ENCODE data around the gene JMJD6. TPM values are rescaled to one million over a fixed set of nuclear protein-coding genes. Genes with fewer than 3 reads are reported as not detected.

Gene JMJD6
- polyA plus RNA-seq, 1 donor (not counting 4 experiments of a cell fraction or from before 2014, with no cell fraction given) = 12.0 TPM

DNA sequence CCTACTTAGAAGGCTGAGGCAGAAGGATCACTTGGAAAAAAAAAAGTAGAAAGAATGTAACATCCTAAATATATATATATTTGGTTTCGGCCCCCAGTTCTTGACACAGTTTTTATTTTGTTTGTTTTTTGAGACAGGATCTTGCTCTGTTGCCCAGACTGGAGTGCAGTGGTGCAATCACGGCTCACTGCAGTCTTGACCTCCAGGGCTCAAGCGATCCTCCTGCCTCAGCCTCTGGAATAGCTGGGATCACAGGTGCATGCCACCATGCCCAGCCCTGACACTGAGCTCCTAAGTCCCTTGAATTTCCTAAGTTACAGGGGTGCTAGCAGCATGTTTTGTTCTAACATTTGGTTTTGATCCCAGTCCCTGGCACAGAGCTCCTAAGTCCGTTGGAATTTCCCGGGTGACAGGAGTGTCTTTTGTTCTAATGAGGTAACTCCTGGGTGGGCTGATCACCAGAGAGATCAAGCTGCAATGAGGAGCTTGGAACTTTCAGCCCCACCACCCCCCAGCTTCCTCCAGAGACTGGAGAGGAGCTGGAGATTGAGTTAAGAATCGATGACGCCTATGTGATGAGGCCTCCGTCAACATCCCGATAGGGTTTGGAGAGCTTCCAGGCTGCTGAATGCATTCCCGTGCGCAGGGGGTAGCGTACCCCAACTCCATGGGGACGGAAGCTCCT is 35.7 kb downstream of the JMJD6 start:
- peaks cover 19% of the 10 kb centered on the region for H3K79me2 ChIP-seq (ENCODE audit: control insufficient read depth, insufficient read depth, low read length)
- H3K9me3 ChIP-seq (ENCODE audit: control insufficient read depth, low read depth, low read length) = no peaks in the 10 kb centered on the region
- no peak overlapping the region for H2AFZ ChIP-seq (ENCODE audit: control insufficient read depth, low read length)
- DNase-seq (ENCODE audit: low read depth, low spot score) = no peak
- H3K9ac ChIP-seq (ENCODE audit: control insufficient read depth, extremely low read depth, insufficient read depth, low read length) = no peak overlapping the region
- dilution Hi-C loops (cut with MboI; ENCODE audit: extremely low pct_ligation_motif_present, low sequenced_read_pairs) = no loop called here
- no peak for FAIRE-seq
- H3K4me3 ChIP-seq (ENCODE audit: control insufficient read depth in 2 of 3, extremely low read depth in 1 of 3, insufficient read depth in 2 of 3, low read depth in 1 of 3, low read length in 3 of 3) = no peak overlapping the region
- H4K20me1 ChIP-seq (ENCODE audit: control insufficient read depth, extremely low read depth, insufficient read depth, low read length) = peaks cover 2% of the 10 kb centered on the region
- peaks cover 3 to 9% of the 10 kb centered on the region in 2 experiments for H3K36me3 ChIP-seq (ENCODE audit: control insufficient read depth in 2 of 2, extremely low read depth in 1 of 2, insufficient read depth in 2 of 2, low read length in 2 of 2)
- peaks cover 20% of the 10 kb centered on the region for H3K4me1 ChIP-seq (ENCODE audit: control insufficient read depth, extremely low read depth, insufficient read depth, low read length)
- no peaks in the 10 kb centered on the region for H3K27me3 ChIP-seq (ENCODE audit: control insufficient read depth, extremely low read depth, insufficient read depth, low read length)
- TF ChIP-seq, protein P1, sequence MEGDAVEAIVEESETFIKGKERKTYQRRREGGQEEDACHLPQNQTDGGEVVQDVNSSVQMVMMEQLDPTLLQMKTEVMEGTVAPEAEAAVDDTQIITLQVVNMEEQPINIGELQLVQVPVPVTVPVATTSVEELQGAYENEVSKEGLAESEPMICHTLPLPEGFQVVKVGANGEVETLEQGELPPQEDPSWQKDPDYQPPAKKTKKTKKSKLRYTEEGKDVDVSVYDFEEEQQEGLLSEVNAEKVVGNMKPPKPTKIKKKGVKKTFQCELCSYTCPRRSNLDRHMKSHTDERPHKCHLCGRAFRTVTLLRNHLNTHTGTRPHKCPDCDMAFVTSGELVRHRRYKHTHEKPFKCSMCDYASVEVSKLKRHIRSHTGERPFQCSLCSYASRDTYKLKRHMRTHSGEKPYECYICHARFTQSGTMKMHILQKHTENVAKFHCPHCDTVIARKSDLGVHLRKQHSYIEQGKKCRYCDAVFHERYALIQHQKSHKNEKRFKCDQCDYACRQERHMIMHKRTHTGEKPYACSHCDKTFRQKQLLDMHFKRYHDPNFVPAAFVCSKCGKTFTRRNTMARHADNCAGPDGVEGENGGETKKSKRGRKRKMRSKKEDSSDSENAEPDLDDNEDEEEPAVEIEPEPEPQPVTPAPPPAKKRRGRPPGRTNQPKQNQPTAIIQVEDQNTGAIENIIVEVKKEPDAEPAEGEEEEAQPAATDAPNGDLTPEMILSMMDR (optimal IDR thresholded peaks at IDR 0.05 in 1 of 3, IDR thresholded peaks at IDR 0.05 in 1 of 3, conservative IDR thresholded peaks at IDR 0.05 in 1 of 3; ENCODE audit: extremely low read depth in 1 of 3, insufficient read depth in 2 of 3, low read length in 3 of 3) = no peak
- no peak for TF ChIP-seq EZH2 (IDR thresholded peaks at IDR 0.05; ENCODE audit: low read length)
- H3K4me2 ChIP-seq (ENCODE audit: control insufficient read depth, extremely low read depth, insufficient read depth, low read depth, low read length) = no peak overlapping the region
- H3K27ac ChIP-seq (ENCODE audit: control insufficient read depth, insufficient read depth, low read length) = no peak overlapping the region
- H3K9me1 ChIP-seq (ENCODE audit: control insufficient read depth, extremely low read depth, insufficient read depth, low read length) = peaks cover 2% of the 10 kb centered on the region

DNA sequence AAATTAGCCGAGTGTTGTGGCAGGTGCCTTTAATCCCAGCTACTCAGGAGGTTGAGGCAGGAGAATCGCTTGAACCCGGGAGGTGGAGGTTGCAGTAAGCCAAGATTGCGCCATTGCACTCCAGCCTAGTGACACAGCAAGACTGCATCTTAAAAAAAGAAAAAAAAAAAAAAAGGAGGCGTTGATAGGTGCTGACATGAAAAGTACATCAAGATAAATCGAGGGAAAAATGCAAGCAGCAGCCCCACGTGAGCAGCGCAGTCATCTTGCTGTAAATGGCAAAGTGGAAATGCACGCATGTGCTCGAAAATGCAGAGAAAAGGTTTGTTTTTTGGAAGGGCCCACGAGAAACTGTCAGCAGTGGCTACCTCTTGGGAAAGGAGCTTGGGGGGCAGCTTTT is 36.5 kb downstream of the JMJD6 start:
- TF ChIP-seq, protein P1 (optimal IDR thresholded peaks at IDR 0.05 in 1 of 3, IDR thresholded peaks at IDR 0.05 in 1 of 3, conservative IDR thresholded peaks at IDR 0.05 in 1 of 3; ENCODE audit: extremely low read depth in 1 of 3, insufficient read depth in 2 of 3, low read length in 3 of 3) = no peak
- no peak for TF ChIP-seq EZH2 (IDR thresholded peaks at IDR 0.05; ENCODE audit: low read length)
- no peak overlapping the region for H2AFZ ChIP-seq (ENCODE audit: control insufficient read depth, low read length)
- H3K9ac ChIP-seq (ENCODE audit: control insufficient read depth, extremely low read depth, insufficient read depth, low read length) = no peak overlapping the region
- H3K4me2 ChIP-seq (ENCODE audit: control insufficient read depth, extremely low read depth, insufficient read depth, low read depth, low read length) = no peak overlapping the region
- H4K20me1 ChIP-seq (ENCODE audit: control insufficient read depth, extremely low read depth, insufficient read depth, low read length) = peaks cover 2% of the 10 kb centered on the region
- dilution Hi-C loops (cut with MboI; ENCODE audit: extremely low pct_ligation_motif_present, low sequenced_read_pairs) = no loop called here
- peaks cover 13% of the 10 kb centered on the region for H3K4me1 ChIP-seq (ENCODE audit: control insufficient read depth, extremely low read depth, insufficient read depth, low read length)
- FAIRE-seq (no peak), DNase-seq (ENCODE audit: low read depth, low spot score) (no peak)
- H3K79me2 ChIP-seq (ENCODE audit: control insufficient read depth, insufficient read depth, low read length) = peaks cover 14% of the 10 kb centered on the region
- H3K9me1 ChIP-seq (ENCODE audit: control insufficient read depth, extremely low read depth, insufficient read depth, low read length) = peaks cover 2% of the 10 kb centered on the region
- H3K4me3 ChIP-seq (ENCODE audit: control insufficient read depth in 2 of 3, extremely low read depth in 1 of 3, insufficient read depth in 2 of 3, low read depth in 1 of 3, low read length in 3 of 3) = no peak overlapping the region
- no peak overlapping the region for H3K27ac ChIP-seq (ENCODE audit: control insufficient read depth, insufficient read depth, low read length)
- no peaks in the 10 kb centered on the region for H3K27me3 ChIP-seq (ENCODE audit: control insufficient read depth, extremely low read depth, insufficient read depth, low read length)
- peaks cover 3 to 7% of the 10 kb centered on the region in 2 experiments for H3K36me3 ChIP-seq (ENCODE audit: control insufficient read depth in 2 of 2, extremely low read depth in 1 of 2, insufficient read depth in 2 of 2, low read length in 2 of 2)
- no peaks in the 10 kb centered on the region for H3K9me3 ChIP-seq (ENCODE audit: control insufficient read depth, low read depth, low read length)
